ENCODE results near the gene CFAP107. TPM values are rescaled to one million over a fixed set of nuclear protein-coding genes. Genes with fewer than 3 reads are reported as not detected.
A peak's percentile ranks its signal among the peaks of the same experiment; 100 is the strongest.
"Not testable (repeated sequence)": the region's sequence is repeated elsewhere in the genome, so short reads cannot be mapped to it uniquely, and the experiment has no call there.

Gene CFAP107
- polyA plus RNA-seq, 6 donors from 2014 or later = not detected

DNA sequence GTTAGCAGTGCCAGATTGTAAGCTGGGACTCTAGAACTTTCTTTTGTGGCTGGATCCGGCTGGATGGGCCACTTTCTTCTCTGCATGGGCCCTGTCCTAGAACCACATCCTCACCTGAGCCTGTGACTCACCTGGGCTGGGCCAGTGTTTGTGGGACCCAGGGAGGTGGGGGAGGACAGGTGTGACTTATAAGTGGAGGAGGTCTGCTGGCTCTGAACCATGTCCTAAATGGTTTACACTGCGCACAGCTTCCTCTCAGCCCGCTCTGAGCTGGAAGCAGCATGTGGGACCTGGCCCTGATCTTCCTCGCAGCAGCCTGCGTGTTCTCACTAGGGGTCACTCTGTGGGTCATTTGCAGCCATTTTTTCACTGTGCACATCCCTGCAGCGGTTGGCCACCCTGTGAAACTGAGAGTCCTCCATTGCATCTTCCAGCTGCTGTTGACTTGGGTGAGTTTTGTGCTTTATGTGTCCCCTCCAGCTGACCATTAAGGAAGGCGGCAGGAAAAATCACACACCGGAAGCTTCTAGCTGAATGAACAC, 30.0 kb upstream of the CFAP107 start, which contains the start of gene AADACL3:
AADACL3 (plus strand) TSS at position 215 of the 542 bp plus-strand sequence; CDS start at position 282, 67 bp downstream.
- Mint-ChIP-seq H3K27me3 (peaks cover 4 to 57% (median 32%) of the 10 kb centered on the region in 3 donors), H3K9me3 (peaks cover 0 to 2% (median 0%) of the 10 kb centered on the region in 7 donors), H3K4me1 (peaks cover 0 to 4% (median 0%) of the 10 kb centered on the region in 3 donors), H3K27ac (no peak within 1 kb of the TSS), H3K36me3 (no peaks in the 10 kb centered on the region), H3K4me3 (no peak within 1 kb of the TSS)
- no peak for ATAC-seq (ENCODE audit: low read depth in 2 of 2)
- DNase-seq = no peak

GRCh38 chr1:12717301-12717838, 28.6 kb upstream of the CFAP107 start:
- no peaks in the 10 kb centered on the region for H3K36me3 Mint-ChIP-seq
- peaks cover 0 to 4% (median 0%) of the 10 kb centered on the region in 3 donors for H3K4me1 Mint-ChIP-seq
- H3K4me3 Mint-ChIP-seq = no peak overlapping the region
- peak overlapping the region in 1 of 6 donors; percentile 88 for H3K27ac Mint-ChIP-seq
- no peak for ATAC-seq (ENCODE audit: low read depth in 2 of 2)
- DNase-seq = no peak
- H3K27me3 Mint-ChIP-seq = peaks cover 4 to 50% (median 20%) of the 10 kb centered on the region in 3 donors
- H3K9me3 Mint-ChIP-seq = peaks cover 0 to 2% (median 0%) of the 10 kb centered on the region in 7 donors

GRCh38 chr1:12722626-12723025, 23.4 kb upstream of the CFAP107 start:
- no peak for ATAC-seq (ENCODE audit: low read depth in 2 of 2)
- DNase-seq = no peak
- Mint-ChIP-seq H3K36me3 (no peaks in the 10 kb centered on the region), H3K27me3 (peaks cover 15 to 26% (median 19%) of the 10 kb centered on the region in 3 donors), H3K4me1 (peaks cover 0 to 4% (median 0%) of the 10 kb centered on the region in 3 donors), H3K4me3 (no peak overlapping the region), H3K9me3 (peaks cover 0 to 4% (median 0%) of the 10 kb centered on the region in 7 donors), H3K27ac (no peak overlapping the region)

DNA sequence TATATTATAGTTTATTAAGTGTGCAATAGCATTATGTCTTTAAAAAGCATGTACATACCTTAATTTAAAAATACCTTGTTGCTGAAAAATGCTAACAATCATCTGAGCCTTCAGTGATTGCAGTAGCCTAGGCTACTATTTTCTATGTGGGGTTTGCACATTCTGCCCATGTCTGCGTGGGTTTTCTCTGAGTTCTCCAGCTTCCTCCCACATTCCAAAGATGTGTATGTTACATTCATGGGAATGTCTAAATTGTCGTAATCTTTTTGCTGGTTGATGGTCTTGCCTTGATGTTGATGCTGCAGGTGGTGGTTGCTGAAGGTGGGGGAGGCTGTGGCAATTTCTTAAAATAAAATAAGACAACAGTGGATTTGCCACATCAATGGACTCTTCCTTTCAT, 17.6 kb upstream of the CFAP107 start:
- ATAC-seq (ENCODE audit: low read depth in 2 of 2) = no peak
- H3K4me3 Mint-ChIP-seq = no peak overlapping the region
- peaks cover 11 to 44% (median 25%) of the 10 kb centered on the region in 3 donors for H3K27me3 Mint-ChIP-seq

DNA sequence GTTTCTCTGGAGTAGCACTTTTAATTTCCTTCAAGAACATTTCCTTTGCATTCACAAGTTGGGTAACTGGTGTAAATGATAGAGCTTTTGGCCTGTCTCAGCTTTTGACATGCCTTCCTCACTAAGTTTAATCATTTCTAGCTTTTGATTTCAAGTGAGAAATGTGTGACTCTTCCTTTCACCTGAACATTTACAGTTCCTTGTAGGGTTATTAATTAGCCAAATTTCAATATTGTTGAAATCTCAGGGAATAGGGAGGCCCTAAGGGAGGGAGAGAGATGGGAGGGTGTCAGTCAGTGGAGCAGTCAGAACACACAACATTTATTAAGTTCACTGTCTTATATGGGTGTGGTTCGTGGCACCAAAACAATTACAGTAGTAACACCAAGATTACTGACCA, 15.8 kb upstream of the CFAP107 start:
- DNase-seq (no peak), ATAC-seq (ENCODE audit: low read depth in 2 of 2) (no peak)
- no peak overlapping the region for H3K4me3 Mint-ChIP-seq
- H3K9me3 Mint-ChIP-seq = peaks cover 13 to 60% (median 37%) of the 10 kb centered on the region in 7 donors
- peaks cover 19 to 43% (median 23%) of the 10 kb centered on the region in 3 donors for H3K27me3 Mint-ChIP-seq
- peaks cover 0 to 6% of the 10 kb centered on the region in 2 donors for H3K36me3 Mint-ChIP-seq
- H3K27ac Mint-ChIP-seq = peak overlapping the region in 1 of 6 donors; percentile 23
- no peaks in the 10 kb centered on the region for H3K4me1 Mint-ChIP-seq

More for the DNA sequence above, 17.6 kb upstream of the CFAP107 start:
- no peaks in the 10 kb centered on the region for H3K4me1 Mint-ChIP-seq
- no peak overlapping the region for H3K27ac Mint-ChIP-seq
- no peaks in the 10 kb centered on the region for H3K36me3 Mint-ChIP-seq
- peaks cover 14 to 53% (median 34%) of the 10 kb centered on the region in 7 donors for H3K9me3 Mint-ChIP-seq
- no peak for DNase-seq

DNA sequence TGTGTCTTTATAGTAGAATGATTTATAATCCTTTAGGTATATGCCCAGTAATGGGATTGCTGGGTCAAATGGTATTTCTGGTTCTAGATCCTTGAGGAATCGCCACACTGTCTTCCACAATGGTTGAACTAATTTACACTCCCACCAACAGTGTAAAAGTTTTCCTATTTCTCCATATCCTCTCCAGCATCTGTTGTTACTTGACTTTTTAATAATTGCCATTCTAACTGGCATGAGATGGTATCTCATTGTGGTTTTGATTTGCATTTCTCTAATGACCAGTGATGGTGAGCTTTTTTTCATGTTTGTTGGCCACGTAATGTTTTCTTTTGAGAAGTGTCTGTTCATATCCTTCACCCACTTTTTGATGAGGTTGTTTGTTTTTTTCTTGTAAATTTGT, 14.9 kb upstream of the CFAP107 start:
- Mint-ChIP-seq H3K27me3 (peaks cover 25 to 44% (median 26%) of the 10 kb centered on the region in 3 donors), H3K9me3 (peaks cover 14 to 65% (median 42%) of the 10 kb centered on the region in 7 donors)
- H3K27ac Mint-ChIP-seq; ATAC-seq (ENCODE audit: low read depth in 2 of 2); DNase-seq; H3K4me1 Mint-ChIP-seq; H3K4me3 Mint-ChIP-seq; H3K36me3 Mint-ChIP-seq: not testable (repeated sequence)

DNA sequence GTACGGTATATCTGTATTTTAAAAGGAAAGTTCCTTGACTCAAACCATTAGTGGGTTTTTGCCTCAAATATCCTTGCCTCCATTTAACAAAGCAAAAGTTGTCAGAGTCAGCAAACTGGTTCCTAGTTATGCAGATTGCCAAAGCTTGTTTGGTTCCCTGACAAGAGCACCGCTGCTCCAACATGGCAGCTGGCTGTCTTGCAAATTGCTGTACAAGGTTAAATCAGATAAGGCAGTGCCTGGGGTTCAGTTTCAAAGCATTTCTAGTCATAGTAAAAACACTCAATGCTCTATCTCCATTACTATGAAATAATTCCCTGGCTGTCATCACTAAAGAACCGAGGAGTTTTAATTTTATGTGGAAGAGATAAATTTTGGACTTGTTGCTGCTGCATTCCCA, 11.3 kb upstream of the CFAP107 start:
- Mint-ChIP-seq H3K36me3 (peaks cover 0 to 6% of the 10 kb centered on the region in 2 donors), H3K27me3 (peaks cover 42 to 57% (median 43%) of the 10 kb centered on the region in 3 donors), H3K4me1 (no peaks in the 10 kb centered on the region), H3K4me3 (no peak overlapping the region), H3K27ac (no peak overlapping the region), H3K9me3 (peaks cover 5 to 64% (median 46%) of the 10 kb centered on the region in 7 donors)
- DNase-seq = no peak
- ATAC-seq (ENCODE audit: low read depth in 2 of 2) = no peak

DNA sequence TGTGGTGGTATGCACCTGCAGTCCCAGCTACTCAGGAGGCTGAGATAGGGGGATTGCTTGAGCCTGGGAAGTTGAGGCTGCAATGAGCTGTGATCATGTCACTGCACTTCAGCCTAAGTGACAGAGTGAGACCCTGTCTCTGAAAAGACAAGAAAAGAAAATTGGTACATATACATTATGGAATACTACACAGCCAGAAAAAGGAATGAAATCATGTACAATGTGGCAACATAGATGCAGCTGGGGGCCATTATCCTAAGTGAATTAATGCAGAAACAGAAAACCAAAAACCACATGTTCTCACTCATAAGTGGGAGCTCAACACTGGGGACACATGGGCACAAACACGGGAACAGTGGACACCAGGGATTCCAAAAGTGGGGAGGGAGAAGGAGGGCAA, 7.1 kb upstream of the CFAP107 start:
- DNase-seq (no peak), ATAC-seq (ENCODE audit: low read depth in 2 of 2) (no peak)
- H3K36me3 Mint-ChIP-seq = peaks cover 0 to 1% of the 10 kb centered on the region in 2 donors
- H3K27me3 Mint-ChIP-seq = peaks cover 34 to 42% (median 41%) of the 10 kb centered on the region in 3 donors
- no peak overlapping the region for H3K4me3 Mint-ChIP-seq
- no peak overlapping the region for H3K27ac Mint-ChIP-seq
- H3K9me3 Mint-ChIP-seq = peaks cover 0 to 27% (median 14%) of the 10 kb centered on the region in 7 donors
- no peaks in the 10 kb centered on the region for H3K4me1 Mint-ChIP-seq

DNA sequence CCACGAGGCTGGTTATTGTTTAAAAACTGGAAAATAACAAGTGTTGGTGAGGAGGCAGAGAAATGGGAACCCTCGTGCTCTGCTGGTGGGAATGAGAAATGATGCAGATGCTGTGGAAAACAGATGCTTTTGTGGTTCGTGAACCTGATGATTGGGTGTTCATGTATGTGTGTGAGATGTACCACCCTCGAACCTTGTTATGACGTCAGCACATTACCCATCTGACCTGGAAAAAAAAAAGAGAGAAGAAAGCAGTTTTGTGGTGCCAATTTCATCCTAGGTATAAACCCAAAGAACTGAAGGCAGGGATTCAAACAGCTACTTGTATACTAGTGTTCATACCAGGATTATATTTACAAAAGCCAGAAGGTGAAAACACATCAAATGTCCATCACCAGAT, 6.4 kb upstream of the CFAP107 start:
- DNase-seq (no peak), ATAC-seq (ENCODE audit: low read depth in 2 of 2) (no peak)
- Mint-ChIP-seq H3K4me1 (no peaks in the 10 kb centered on the region), H3K27me3 (peaks cover 29 to 45% (median 43%) of the 10 kb centered on the region in 3 donors), H3K36me3 (no peaks in the 10 kb centered on the region), H3K4me3 (no peak overlapping the region), H3K9me3 (peaks cover 0 to 26% (median 14%) of the 10 kb centered on the region in 7 donors), H3K27ac (no peak overlapping the region)

- no peaks in the 10 kb centered on the region for H3K36me3 Mint-ChIP-seq
- H3K27ac Mint-ChIP-seq = no peak overlapping the region
- ATAC-seq (ENCODE audit: low read depth in 2 of 2) (no peak), DNase-seq (no peak)
- peaks cover 35 to 46% (median 35%) of the 10 kb centered on the region in 3 donors for H3K27me3 Mint-ChIP-seq
- H3K4me3 Mint-ChIP-seq = peak overlapping the region in 1 of 8 donors; percentile 41
- H3K9me3 Mint-ChIP-seq = peaks cover 3 to 24% (median 6%) of the 10 kb centered on the region in 7 donors
- H3K4me1 Mint-ChIP-seq = no peaks in the 10 kb centered on the region
Observed at GRCh38 chr1:12741946-12742345, 4.1 kb upstream of the CFAP107 start.

DNA sequence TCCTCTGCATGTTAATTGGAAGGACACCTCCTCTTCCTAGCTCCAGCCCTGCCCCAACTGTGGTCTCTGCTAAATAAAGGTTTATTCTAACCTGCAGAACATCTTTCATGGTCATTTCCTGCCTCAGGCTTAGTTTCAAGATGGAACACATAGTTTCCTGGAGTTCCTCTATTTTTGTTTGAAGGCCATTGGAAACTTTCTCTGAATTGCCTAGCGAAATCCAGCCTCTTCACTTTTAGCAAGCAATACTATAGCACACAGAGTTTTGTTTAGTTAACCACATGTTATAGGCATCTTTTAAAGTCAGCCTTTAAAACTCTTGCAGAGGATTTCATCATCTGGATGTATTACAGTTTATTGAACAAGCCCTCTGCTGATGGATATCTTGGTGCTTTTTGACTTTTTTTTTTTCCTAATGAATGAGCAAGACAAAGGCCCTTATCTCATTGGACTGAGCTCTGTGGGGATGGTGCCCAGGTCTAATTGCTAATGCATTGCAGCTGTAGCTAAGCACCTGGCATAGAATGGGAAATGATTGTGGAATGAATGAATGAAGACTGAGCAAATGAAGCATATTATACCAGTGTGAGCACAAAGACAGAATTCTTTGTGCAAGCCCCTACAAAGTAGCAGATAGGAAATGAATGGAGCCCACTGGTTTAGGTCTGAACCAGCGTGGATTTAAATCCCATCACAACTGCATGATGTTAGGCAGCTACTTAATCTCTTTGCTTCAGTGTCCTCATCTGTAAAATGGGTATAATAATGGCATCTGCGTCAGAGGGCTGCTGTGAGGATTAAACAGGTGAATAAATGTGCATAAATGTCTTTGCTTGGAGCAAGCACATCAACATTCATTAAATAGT, 641 bp upstream of the CFAP107 start:
- ATAC-seq (ENCODE audit: low read depth in 2 of 2) (no peak), DNase-seq (no peak)
- peaks cover 9 to 42% (median 32%) of the 10 kb centered on the region in 7 donors for H3K9me3 Mint-ChIP-seq
- peaks cover 25 to 28% (median 26%) of the 10 kb centered on the region in 3 donors for H3K27me3 Mint-ChIP-seq
- peaks cover 5 to 26% of the 10 kb centered on the region in 2 donors for H3K36me3 Mint-ChIP-seq
- no peak overlapping the region for H3K27ac Mint-ChIP-seq
- H3K4me1 Mint-ChIP-seq = no peaks in the 10 kb centered on the region
- H3K4me3 Mint-ChIP-seq = no peak overlapping the region

GRCh38 chr1:12748778-12749355, 2.9 kb downstream of the CFAP107 start:
- peaks cover 6 to 36% of the 10 kb centered on the region in 2 donors for H3K36me3 Mint-ChIP-seq
- H3K4me1 Mint-ChIP-seq = no peaks in the 10 kb centered on the region
- peaks cover 12 to 51% (median 38%) of the 10 kb centered on the region in 7 donors for H3K9me3 Mint-ChIP-seq
- ATAC-seq (ENCODE audit: low read depth in 2 of 2) = no peak
- H3K27ac Mint-ChIP-seq = no peak overlapping the region
- DNase-seq = no peak
- H3K4me3 Mint-ChIP-seq = no peak overlapping the region
- peaks cover 24 to 37% (median 30%) of the 10 kb centered on the region in 3 donors for H3K27me3 Mint-ChIP-seq

DNA sequence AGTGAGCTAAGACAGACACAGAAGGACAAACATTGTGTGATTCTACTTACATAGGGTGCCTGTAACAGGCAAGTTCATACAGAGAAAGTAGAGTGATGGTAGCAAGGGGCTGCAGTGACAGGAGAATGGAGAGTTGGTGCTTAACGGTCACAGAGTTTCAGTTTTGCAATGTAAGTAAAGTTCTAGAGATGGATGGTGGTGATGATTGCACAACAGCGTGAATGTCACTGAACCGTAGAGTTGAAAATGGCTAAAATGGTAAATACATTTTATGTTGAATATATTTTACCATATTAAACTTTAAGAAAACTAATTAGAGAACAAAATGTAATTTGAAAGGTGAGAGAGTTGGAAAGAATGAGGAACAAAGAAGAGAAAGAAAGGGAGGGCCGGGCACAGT, 8.7 kb downstream of the CFAP107 start:
- H3K36me3 Mint-ChIP-seq = peaks cover 6 to 16% of the 10 kb centered on the region in 2 donors
- peaks cover 17 to 49% (median 28%) of the 10 kb centered on the region in 3 donors for H3K27me3 Mint-ChIP-seq
- no peaks in the 10 kb centered on the region for H3K4me1 Mint-ChIP-seq
- H3K9me3 Mint-ChIP-seq = peaks cover 4 to 17% (median 9%) of the 10 kb centered on the region in 7 donors
- H3K27ac Mint-ChIP-seq = no peak overlapping the region
- ATAC-seq (ENCODE audit: low read depth in 2 of 2) = no peak
- DNase-seq = no peak
- no peak overlapping the region for H3K4me3 Mint-ChIP-seq
